Mesodermal cell (in vitro differentiated cells): ENCODE results near the gene SNX27.

Source experiments
- H3K27ac ChIP-seq: 2 replicates; pipeline ENCODE4 v1.7.0; 2013; ENCODE audit warnings: mild to moderate bottlenecking, low read depth, low read length, moderate library complexity; ENCODE audit not compliant: severe bottlenecking
- H3K36me3 ChIP-seq: 2 replicates; pipeline ENCODE4 v1.7.1; 2013; ENCODE audit warnings: mild to moderate bottlenecking, low read length, moderate library complexity; ENCODE audit not compliant: control insufficient read depth, insufficient read depth
- H3K4me1 ChIP-seq: one replicate; pipeline ENCODE4 v1.7.1; 2013; ENCODE audit warnings: mild to moderate bottlenecking, low read length; ENCODE audit not compliant: insufficient read depth, control insufficient read depth, poor library complexity, severe bottlenecking
- H3K4me3 ChIP-seq: 2 replicates; pipeline ENCODE4 v1.7.0; 2013; ENCODE audit warnings: low read length, control low read depth, mild to moderate bottlenecking; ENCODE audit not compliant: insufficient read depth, poor library complexity, severe bottlenecking; ENCODE audit errors: extremely low read depth
- H3K9me3 ChIP-seq: 2 replicates; pipeline ENCODE4 v1.7.1; 2013; ENCODE audit warnings: mild to moderate bottlenecking, low read length, moderate library complexity; ENCODE audit not compliant: control insufficient read depth
- whole genome bisulfite sequencing, 2 experiments: methylation state at CpG; one replicate each; pipeline ENCODE4 v1.1.5; 2013; ENCODE audit warnings: missing lambda C conversion rate in 2 of 2; ENCODE audit not compliant: insufficient coverage in 2 of 2; 5-methylcytosine and 5-hydroxymethylcytosine counted together

The SNX27 gene

DNA sequence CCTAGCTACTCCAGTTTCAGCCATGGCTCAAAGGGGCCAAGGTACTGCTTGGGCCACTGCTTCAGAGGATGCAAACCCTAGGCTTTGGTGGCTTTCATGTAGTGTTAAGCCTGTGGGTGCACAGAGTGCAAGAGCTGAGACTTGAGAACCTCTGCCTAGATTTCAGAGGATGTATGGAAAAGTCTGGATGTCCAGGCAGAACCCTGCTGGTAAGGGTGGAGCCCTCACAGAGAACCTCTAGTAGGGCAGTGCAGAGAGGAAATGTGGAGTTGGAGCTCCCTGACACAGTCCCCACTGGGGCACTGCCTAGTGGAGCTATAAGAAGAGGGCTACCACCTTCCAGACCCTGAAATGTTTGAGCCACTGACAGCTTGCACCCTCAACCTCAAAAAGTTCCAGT is 125.6 kb downstream of the SNX27 start:
- peaks cover 20% of the 10 kb centered on the region for H3K9me3 ChIP-seq
- H3K36me3 ChIP-seq = no peaks in the 10 kb centered on the region
- no peak overlapping the region for H3K27ac ChIP-seq
- H3K4me3 ChIP-seq = no peak overlapping the region
- no peaks in the 10 kb centered on the region for H3K4me1 ChIP-seq

DNA sequence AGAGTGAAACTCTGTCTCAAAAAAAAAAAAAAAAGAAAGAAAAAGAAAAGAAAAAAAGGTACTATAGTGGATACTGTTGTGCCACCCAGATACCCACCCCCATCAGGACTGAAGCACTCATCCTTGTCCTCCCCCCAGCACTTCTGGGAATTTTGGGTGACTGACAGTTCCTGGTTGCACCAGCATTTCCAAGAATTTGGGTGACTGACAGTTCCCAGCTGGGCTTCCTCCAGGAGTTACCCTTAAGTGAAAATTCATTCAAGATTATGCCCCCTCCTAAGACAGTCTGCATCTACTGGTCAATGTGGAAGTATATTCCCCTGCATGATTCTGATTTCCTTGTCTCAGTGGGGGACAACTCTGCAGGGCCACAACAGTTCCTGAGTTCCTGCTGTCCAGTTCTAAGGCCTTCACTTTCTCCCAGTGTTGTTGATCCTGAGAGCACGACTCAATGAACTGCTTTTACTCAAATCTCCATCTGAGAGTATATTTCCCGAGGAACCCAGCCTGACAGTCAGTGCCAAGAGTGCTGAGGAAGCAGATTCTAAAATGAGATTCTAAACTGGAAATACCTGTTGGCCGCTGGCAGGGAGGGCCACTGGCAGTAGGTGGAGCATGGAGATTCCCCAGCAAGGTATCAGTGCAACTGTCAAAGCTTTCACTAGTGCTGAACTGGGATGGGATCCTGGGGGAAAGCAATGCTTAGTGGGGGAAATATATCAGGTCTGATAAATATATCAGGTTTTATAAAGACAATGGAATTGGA is 127.9 kb downstream of the SNX27 start:
- H3K27ac ChIP-seq = no peak overlapping the region
- peaks cover 20% of the 10 kb centered on the region for H3K9me3 ChIP-seq
- WGBS, 2 experiments = 79 to 93% methylated on average over 1 to 2 of the region's 3 CpGs
- no peaks in the 10 kb centered on the region for H3K4me1 ChIP-seq
- H3K36me3 ChIP-seq = no peaks in the 10 kb centered on the region
- no peak overlapping the region for H3K4me3 ChIP-seq

DNA sequence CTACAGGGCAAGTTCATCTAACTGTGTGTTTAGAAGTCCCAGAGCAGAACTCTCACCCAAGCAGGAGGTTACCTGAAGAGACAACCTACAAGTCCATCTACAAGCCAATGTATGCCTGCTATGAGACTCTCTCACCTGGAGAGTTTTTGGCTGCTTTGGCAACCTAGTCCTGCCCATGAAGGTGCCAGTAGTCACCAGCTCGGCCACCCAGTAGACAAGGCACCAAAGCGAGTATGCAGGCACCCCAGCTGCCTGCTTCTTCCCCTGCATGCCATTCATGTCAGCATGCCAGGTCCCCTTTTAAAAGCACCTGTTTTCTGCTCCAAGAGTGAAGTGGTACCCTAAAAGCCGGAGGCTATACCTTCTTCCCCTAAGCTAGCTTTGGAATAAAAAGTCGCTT is 129.7 kb downstream of the SNX27 start:
- Histone ChIP-seq H3K4me1 (no peaks in the 10 kb centered on the region), H3K4me3 (no peak overlapping the region), H3K36me3 (no peaks in the 10 kb centered on the region), H3K27ac (no peak overlapping the region), H3K9me3 (peaks cover 20% of the 10 kb centered on the region)
- WGBS, 2 experiments = 88 to 90% methylated on average over 2 to 3 of the region's 4 CpGs
